Kidney (tissue), 14 donors: ENCODE data around the gene LUC7L3. TPM values are rescaled to one million over a fixed set of nuclear protein-coding genes. Genes with fewer than 3 reads are reported as not detected.

Source experiments
- DNase-seq, 5 donors: peaks; one replicate each; pipeline ENCODE4 v3.0.0-alpha.2; 2013 to 2020
- FAIRE-seq: peaks from 2 replicates; lab custom pipeline; 2012; peaks lifted over from hg19 to GRCh38; lab: Jason Lieb, UNC
- H3K27ac ChIP-seq, 2 donors: one replicate each; pipeline ENCODE4 v1.7.0; 2013; ENCODE audit warnings: low read depth in 2 of 2, low read length in 2 of 2, inconsistent platforms in 1 of 2
- H3K27me3 ChIP-seq: one replicate; pipeline ENCODE4 v1.7.1; 2013; ENCODE audit warnings: low read length, inconsistent platforms; ENCODE audit not compliant: control insufficient read depth, insufficient read depth
- H3K36me3 ChIP-seq, 3 donors: one replicate each; pipeline versions ENCODE4 v1.7.0 to v1.7.1; 2013; ENCODE audit warnings: low read length in 3 of 3, control low read depth in 1 of 3, inconsistent platforms in 1 of 3; ENCODE audit not compliant: insufficient read depth in 3 of 3, control insufficient read depth in 2 of 3
- H3K4me1 ChIP-seq, 3 donors: one replicate each; pipeline versions ENCODE4 v1.7.0 to v1.7.1; 2013; ENCODE audit warnings: low read length in 3 of 3, inconsistent platforms in 1 of 3, low read depth in 1 of 3; ENCODE audit not compliant: control insufficient read depth in 2 of 3, insufficient read depth in 2 of 3
- H3K4me3 ChIP-seq, 3 donors: one replicate each; pipeline versions ENCODE4 v1.7.0 to v1.8.1; 2013; ENCODE audit warnings: low read length in 3 of 3, control low read depth in 1 of 3, inconsistent platforms in 1 of 3
- H3K9ac ChIP-seq, 3 donors: one replicate each; pipeline versions ENCODE4 v1.7.0 to v1.7.1; 2013; ENCODE audit warnings: low read length in 3 of 3, control low read depth in 1 of 3, inconsistent platforms in 1 of 3
- H3K9me3 ChIP-seq, 3 donors: one replicate each; pipeline versions ENCODE4 v1.7.0 to v1.7.1; 2013; ENCODE audit warnings: low read length in 3 of 3, control low read depth in 1 of 3, inconsistent platforms in 1 of 3; ENCODE audit not compliant: control insufficient read depth in 2 of 3, insufficient read depth in 1 of 3
- intact Hi-C: fragments of 100-400 bp; cut with DNase I; formaldehyde crosslinking; loops from one replicate; pipeline ENCODE4 v1.11.1; 2022
- polyA plus RNA-seq: library from polyadenylated mRNA; stranded (reverse); fragments of 350-450 nt; fragmentation: Illumina TruSeq; extraction: RNeasy Lipid Tissue Mini Kit (QIAGEN cat#74804); gene quantifications from one replicate; pipeline ENCODE4 v1.2.3, GENCODE V29; 2014; ENCODE audit warnings: low read depth, low replicate concordance; ENCODE audit not compliant: insufficient read depth
- total RNA-seq: library from RNA; stranded (reverse); fragmentation: NEBNext Ultra II Directional; extraction: Animal tissue kit (Norgen Biotek cat#: 25700); gene quantifications from one replicate; pipeline ENCODE4 v1.2.1, GENCODE V29; 2021
- TF ChIP-seq, protein P1 (sequence below): IDR thresholded peaks from 3 replicates; pipeline ENCODE4 v1.5.1; 2012; ENCODE audit warnings: mild to moderate bottlenecking, moderate library complexity, borderline replicate concordance; ENCODE audit not compliant: insufficient read depth; ENCODE audit errors: extremely low read depth
- donor health status: control.
- donor health status: control.
- donor health status: control.
- donor health status: control.
- donor health status: control.
- donor health status: DM: yes; HTN: yes; CAD: no.
- donor health status: Normal renal cell carcinoma (clear cell type).

Gene LUC7L3
- total and polyA plus RNA-seq, 2 donors from 2014 or later = 74.3 to 91.9 TPM

DNA sequence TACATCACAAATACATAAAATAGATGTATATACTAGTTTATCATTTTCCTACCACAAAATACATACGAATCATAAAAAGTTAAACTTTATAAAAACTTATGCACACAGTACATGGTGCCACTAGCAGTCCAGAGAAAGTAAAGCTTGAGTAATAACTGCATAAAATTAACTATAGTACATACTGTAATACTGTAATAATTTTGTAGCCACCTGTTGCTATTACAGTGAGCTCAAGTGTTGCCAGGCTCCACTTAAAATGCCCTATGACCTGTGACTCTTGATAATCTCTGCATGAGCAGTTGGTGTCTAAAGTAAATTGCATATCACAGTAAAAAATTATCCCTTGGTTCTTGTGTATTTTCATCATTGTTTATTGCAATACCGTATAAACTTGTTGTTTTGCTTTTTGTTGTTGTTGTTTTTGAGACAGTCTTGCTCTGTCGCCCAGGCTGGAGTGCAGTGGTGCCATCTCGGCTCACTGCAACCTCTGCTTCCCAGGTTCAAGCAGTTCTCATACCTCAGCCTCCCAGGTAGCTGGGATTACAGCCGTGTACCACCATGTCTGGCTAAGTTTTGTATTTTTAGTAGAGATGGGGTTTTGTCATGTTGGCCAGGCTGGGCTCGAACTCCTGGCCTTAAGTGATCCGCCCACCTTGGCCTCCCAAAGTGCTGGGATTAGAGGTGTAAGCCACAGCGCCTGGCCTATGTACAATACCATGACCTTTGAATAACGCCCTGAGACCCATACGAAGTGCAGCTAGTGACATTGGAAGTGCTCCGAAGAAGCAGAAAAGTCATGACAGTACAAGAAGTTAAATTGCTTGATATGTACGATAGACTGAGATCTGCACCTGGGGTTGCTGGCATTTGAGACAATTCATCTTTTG is 6.6 kb downstream of the LUC7L3 start:
- H3K27ac ChIP-seq = no peak overlapping the region

DNA sequence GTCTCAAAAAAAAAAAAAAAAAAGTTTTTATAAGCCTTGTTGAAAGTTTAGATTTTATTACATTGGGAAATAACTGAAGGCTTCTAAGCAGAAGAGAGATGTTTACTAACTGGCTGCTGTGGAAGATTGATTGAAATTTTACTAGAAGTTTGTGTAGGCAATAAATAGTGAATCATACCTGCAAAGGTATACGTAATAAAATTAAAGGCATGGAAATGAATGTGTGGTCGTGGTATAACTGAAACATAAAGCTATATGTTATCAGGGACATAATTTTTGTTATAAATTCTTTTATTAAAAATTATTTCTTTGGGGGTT is 8.7 kb downstream of the LUC7L3 start:
- intact Hi-C loops = no loop called here
- Histone ChIP-seq H3K27me3 (no peaks in the 10 kb centered on the region), H3K36me3 (no peaks in the 10 kb centered on the region), H3K27ac (no peak overlapping the region), H3K4me3 (no peak overlapping the region), H3K9me3 (no peaks in the 10 kb centered on the region), H3K9ac (no peak overlapping the region), H3K4me1 (peaks cover 0 to 31% (median 25%) of the 10 kb centered on the region in 3 donors)
- DNase-seq = no peak
- no peak for FAIRE-seq
- TF ChIP-seq, protein P1, sequence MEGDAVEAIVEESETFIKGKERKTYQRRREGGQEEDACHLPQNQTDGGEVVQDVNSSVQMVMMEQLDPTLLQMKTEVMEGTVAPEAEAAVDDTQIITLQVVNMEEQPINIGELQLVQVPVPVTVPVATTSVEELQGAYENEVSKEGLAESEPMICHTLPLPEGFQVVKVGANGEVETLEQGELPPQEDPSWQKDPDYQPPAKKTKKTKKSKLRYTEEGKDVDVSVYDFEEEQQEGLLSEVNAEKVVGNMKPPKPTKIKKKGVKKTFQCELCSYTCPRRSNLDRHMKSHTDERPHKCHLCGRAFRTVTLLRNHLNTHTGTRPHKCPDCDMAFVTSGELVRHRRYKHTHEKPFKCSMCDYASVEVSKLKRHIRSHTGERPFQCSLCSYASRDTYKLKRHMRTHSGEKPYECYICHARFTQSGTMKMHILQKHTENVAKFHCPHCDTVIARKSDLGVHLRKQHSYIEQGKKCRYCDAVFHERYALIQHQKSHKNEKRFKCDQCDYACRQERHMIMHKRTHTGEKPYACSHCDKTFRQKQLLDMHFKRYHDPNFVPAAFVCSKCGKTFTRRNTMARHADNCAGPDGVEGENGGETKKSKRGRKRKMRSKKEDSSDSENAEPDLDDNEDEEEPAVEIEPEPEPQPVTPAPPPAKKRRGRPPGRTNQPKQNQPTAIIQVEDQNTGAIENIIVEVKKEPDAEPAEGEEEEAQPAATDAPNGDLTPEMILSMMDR = no peak

More for the DNA sequence above, 6.6 kb downstream of the LUC7L3 start:
- no peak overlapping the region for H3K4me3 ChIP-seq
- no peaks in the 10 kb centered on the region for H3K36me3 ChIP-seq
- FAIRE-seq = no peak
- H3K9me3 ChIP-seq = no peaks in the 10 kb centered on the region
- TF ChIP-seq, protein P1 = no peak
- H3K4me1 ChIP-seq = peaks cover 3 to 44% (median 23%) of the 10 kb centered on the region in 3 donors
- H3K27me3 ChIP-seq = no peaks in the 10 kb centered on the region
- DNase-seq = no peak
- intact Hi-C loops = no loop called here
- H3K9ac ChIP-seq = no peak overlapping the region

- Histone ChIP-seq H3K27ac (no peak overlapping the region), H3K27me3 (no peaks in the 10 kb centered on the region), H3K4me3 (no peak overlapping the region), H3K9me3 (no peaks in the 10 kb centered on the region), H3K36me3 (no peaks in the 10 kb centered on the region), H3K4me1 (peaks cover 0 to 25% (median 25%) of the 10 kb centered on the region in 3 donors), H3K9ac (no peak overlapping the region)
- DNase-seq (no peak), FAIRE-seq (no peak)
- intact Hi-C loops = no loop called here
- TF ChIP-seq, protein P1 = no peak
Observed at GRCh38 chr17:50728881-50729765, 9.7 kb downstream of the LUC7L3 start.
